Measurements from ENCODE around the gene DLG1.

DNA sequence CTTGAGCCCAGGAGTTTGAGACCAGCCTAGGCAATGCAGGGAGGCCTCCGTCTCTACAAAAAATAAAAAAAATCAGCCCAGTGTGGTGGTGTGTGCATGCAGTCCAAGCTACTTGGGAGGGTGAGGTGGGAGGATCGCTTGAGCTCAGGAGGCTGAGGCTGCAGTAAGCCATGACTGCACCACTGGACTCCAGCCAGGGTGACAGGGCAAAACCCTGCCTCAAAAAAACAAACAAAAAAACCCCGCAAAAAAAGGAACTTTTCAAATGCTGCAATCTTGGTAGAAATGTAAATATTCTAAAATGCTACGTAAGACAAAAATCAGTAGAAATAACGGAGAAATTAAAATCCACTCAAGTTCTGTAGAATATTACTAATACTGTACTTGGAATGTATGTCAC is 160.7 kb downstream of the DLG1 start:
- TF ChIP-seq POLR2AphosphoS5 (IDR thresholded peaks at IDR 0.05; ENCODE audit: insufficient read depth in 1 of 2, low read depth in 1 of 2) (no peak), POLR2A (IDR thresholded peaks at IDR 0.05) (no peak)
- TF ChIP-seq, protein P1, sequence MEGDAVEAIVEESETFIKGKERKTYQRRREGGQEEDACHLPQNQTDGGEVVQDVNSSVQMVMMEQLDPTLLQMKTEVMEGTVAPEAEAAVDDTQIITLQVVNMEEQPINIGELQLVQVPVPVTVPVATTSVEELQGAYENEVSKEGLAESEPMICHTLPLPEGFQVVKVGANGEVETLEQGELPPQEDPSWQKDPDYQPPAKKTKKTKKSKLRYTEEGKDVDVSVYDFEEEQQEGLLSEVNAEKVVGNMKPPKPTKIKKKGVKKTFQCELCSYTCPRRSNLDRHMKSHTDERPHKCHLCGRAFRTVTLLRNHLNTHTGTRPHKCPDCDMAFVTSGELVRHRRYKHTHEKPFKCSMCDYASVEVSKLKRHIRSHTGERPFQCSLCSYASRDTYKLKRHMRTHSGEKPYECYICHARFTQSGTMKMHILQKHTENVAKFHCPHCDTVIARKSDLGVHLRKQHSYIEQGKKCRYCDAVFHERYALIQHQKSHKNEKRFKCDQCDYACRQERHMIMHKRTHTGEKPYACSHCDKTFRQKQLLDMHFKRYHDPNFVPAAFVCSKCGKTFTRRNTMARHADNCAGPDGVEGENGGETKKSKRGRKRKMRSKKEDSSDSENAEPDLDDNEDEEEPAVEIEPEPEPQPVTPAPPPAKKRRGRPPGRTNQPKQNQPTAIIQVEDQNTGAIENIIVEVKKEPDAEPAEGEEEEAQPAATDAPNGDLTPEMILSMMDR (IDR thresholded peaks at IDR 0.05): no peak
